Eye (tissue), 1 donor: Measurements from ENCODE around the gene STARD13.

Experiments
- DNase-seq: peaks from one replicate; pipeline ENCODE4 v3.0.0-alpha.2; 2015

Gene STARD13

GRCh38 chr13:33132644-33133440, 152.7 kb downstream of the STARD13 start:
- DNase-seq = no peak

- DNase-seq = no peak
Measured at GRCh38 chr13:33129886-33130285, 155.7 kb downstream of the STARD13 start.

- DNase-seq = no peak
Measured at GRCh38 chr13:33129094-33129832, 156.3 kb downstream of the STARD13 start.

- no peak for DNase-seq
Measured at GRCh38 chr13:33128134-33128533, 157.4 kb downstream of the STARD13 start.

- DNase-seq = peak; percentile 21
Measured at GRCh38 chr13:33127009-33127551, 158.5 kb downstream of the STARD13 start.

- DNase-seq = peak; percentile 73
Measured at GRCh38 chr13:33125821-33126570, 159.6 kb downstream of the STARD13 start.

- DNase-seq = peak; percentile 43
Measured at GRCh38 chr13:33123066-33123859, 162.3 kb downstream of the STARD13 start.

GRCh38 chr13:33119856-33120543, 165.6 kb downstream of the STARD13 start:
- peak; percentile 29 for DNase-seq

GRCh38 chr13:33119022-33119781, 166.4 kb downstream of the STARD13 start:
- no peak for DNase-seq

- DNase-seq = no peak
Measured at GRCh38 chr13:33116321-33117010, 169.1 kb downstream of the STARD13 start.

- DNase-seq = no peak
Measured at GRCh38 chr13:33115274-33115673, 170.3 kb downstream of the STARD13 start.

- no peak for DNase-seq
Measured at GRCh38 chr13:33114146-33114545, 171.4 kb downstream of the STARD13 start.

GRCh38 chr13:33112766-33113165, 172.8 kb downstream of the STARD13 start:
- no peak for DNase-seq

GRCh38 chr13:33111414-33112110, 174.0 kb downstream of the STARD13 start:
- peak; percentile 56 for DNase-seq

- no peak for DNase-seq
Measured at GRCh38 chr13:33110713-33111413, 174.7 kb downstream of the STARD13 start.

- no peak for DNase-seq
Measured at GRCh38 chr13:33110386-33110712, 175.2 kb downstream of the STARD13 start.

- DNase-seq = no peak
Measured at GRCh38 chr13:33109801-33110200, 175.8 kb downstream of the STARD13 start.

- no peak for DNase-seq
Measured at GRCh38 chr13:33109271-33109697, 176.3 kb downstream of the STARD13 start.

- DNase-seq = no peak
Measured at GRCh38 chr13:33108620-33109019, 176.9 kb downstream of the STARD13 start.
